Mononuclear cell (primary cell): ENCODE measurements around the gene OTOG. TPM values are rescaled to one million over a fixed set of nuclear protein-coding genes. Genes with fewer than 3 reads are reported as not detected.

Experiments
- H3K27me3 ChIP-seq: 2 replicates; pipeline ENCODE4 v1.6.0; 2011; ENCODE audit warnings: low read length, control low read depth; ENCODE audit not compliant: insufficient read depth
- H3K4me1 ChIP-seq: 2 replicates; pipeline ENCODE4 v1.5.1; 2011; ENCODE audit warnings: mild to moderate bottlenecking, low read length, control low read depth; ENCODE audit not compliant: insufficient read depth
- H3K4me3 ChIP-seq: 2 replicates; pipeline ENCODE4 v1.5.1; 2011; ENCODE audit warnings: mild to moderate bottlenecking, low read length, moderate library complexity
- H3K9me3 ChIP-seq: 2 replicates; pipeline ENCODE4 v1.5.1; 2011; ENCODE audit warnings: low read depth, mild to moderate bottlenecking, control low read depth, low read length
- total RNA-seq: library from RNA; depleted of rRNA; stranded (reverse); fragments of >200 nt; gene quantifications from one replicate; pipeline ENCODE4 v1.2.3, GENCODE V29; 2012

OTOG gene
- total RNA-seq, 1 donor = not detected

- Histone ChIP-seq H3K4me3 (no peak overlapping the region), H3K4me1 (no peaks in the 10 kb centered on the region), H3K9me3 (no peaks in the 10 kb centered on the region), H3K27me3 (no peaks in the 10 kb centered on the region)
These were observed 93.6 kb downstream of the OTOG start for GRCh38 chr11:17640493-17641164.

- Histone ChIP-seq H3K9me3 (no peaks in the 10 kb centered on the region), H3K27me3 (no peaks in the 10 kb centered on the region), H3K4me3 (no peak overlapping the region), H3K4me1 (no peaks in the 10 kb centered on the region)
These were observed 94.8 kb downstream of the OTOG start for GRCh38 chr11:17641792-17642350.

GRCh38 chr11:17642370-17642769 is 95.3 kb downstream of the OTOG start:
- H3K27me3 ChIP-seq = no peaks in the 10 kb centered on the region

GRCh38 chr11:17642980-17643379 is 95.9 kb downstream of the OTOG start:
- Histone ChIP-seq H3K27me3 (no peaks in the 10 kb centered on the region), H3K9me3 (no peaks in the 10 kb centered on the region), H3K4me3 (no peak overlapping the region), H3K4me1 (no peaks in the 10 kb centered on the region)

More at GRCh38 chr11:17642370-17642769, 95.3 kb downstream of the OTOG start:
- H3K4me3 ChIP-seq = no peak overlapping the region
- no peaks in the 10 kb centered on the region for H3K4me1 ChIP-seq
- no peaks in the 10 kb centered on the region for H3K9me3 ChIP-seq

- Histone ChIP-seq H3K9me3 (no peaks in the 10 kb centered on the region), H3K4me3 (no peak overlapping the region), H3K4me1 (no peaks in the 10 kb centered on the region), H3K27me3 (no peaks in the 10 kb centered on the region)
These were observed 96.7 kb downstream of the OTOG start for GRCh38 chr11:17643506-17644405.

GRCh38 chr11:17645190-17645970 is 98.3 kb downstream of the OTOG start:
- no peaks in the 10 kb centered on the region for H3K9me3 ChIP-seq
- no peak overlapping the region for H3K4me3 ChIP-seq
- H3K4me1 ChIP-seq = no peaks in the 10 kb centered on the region
- no peaks in the 10 kb centered on the region for H3K27me3 ChIP-seq

- H3K4me3 ChIP-seq = no peak overlapping the region
- no peaks in the 10 kb centered on the region for H3K9me3 ChIP-seq
- no peaks in the 10 kb centered on the region for H3K4me1 ChIP-seq
- no peaks in the 10 kb centered on the region for H3K27me3 ChIP-seq
These were observed 99.5 kb downstream of the OTOG start for GRCh38 chr11:17646451-17647145.

- no peaks in the 10 kb centered on the region for H3K4me1 ChIP-seq
- H3K9me3 ChIP-seq = no peaks in the 10 kb centered on the region
- H3K27me3 ChIP-seq = no peaks in the 10 kb centered on the region
- no peak overlapping the region for H3K4me3 ChIP-seq
These were observed 101.5 kb downstream of the OTOG start for GRCh38 chr11:17648528-17648927.

- Histone ChIP-seq H3K27me3 (no peaks in the 10 kb centered on the region), H3K9me3 (no peaks in the 10 kb centered on the region), H3K4me1 (no peaks in the 10 kb centered on the region), H3K4me3 (no peak overlapping the region)
These were observed 102.2 kb downstream of the OTOG start for GRCh38 chr11:17649261-17649660.

GRCh38 chr11:17649696-17650095 is 102.6 kb downstream of the OTOG start:
- no peaks in the 10 kb centered on the region for H3K4me1 ChIP-seq
- no peak overlapping the region for H3K4me3 ChIP-seq
- no peaks in the 10 kb centered on the region for H3K9me3 ChIP-seq
- H3K27me3 ChIP-seq = no peaks in the 10 kb centered on the region

GRCh38 chr11:17650127-17650911 is 103.3 kb downstream of the OTOG start:
- Histone ChIP-seq H3K4me3 (no peak overlapping the region), H3K4me1 (no peaks in the 10 kb centered on the region), H3K9me3 (peaks cover 3% of the 10 kb centered on the region), H3K27me3 (no peaks in the 10 kb centered on the region)

GRCh38 chr11:17651061-17651460 is 104.0 kb downstream of the OTOG start:
- Histone ChIP-seq H3K4me3 (no peak overlapping the region), H3K9me3 (peaks cover 7% of the 10 kb centered on the region), H3K4me1 (no peaks in the 10 kb centered on the region), H3K27me3 (no peaks in the 10 kb centered on the region)

GRCh38 chr11:17651681-17652080 is 104.6 kb downstream of the OTOG start:
- Histone ChIP-seq H3K27me3 (no peaks in the 10 kb centered on the region), H3K4me3 (no peak overlapping the region), H3K9me3 (peaks cover 7% of the 10 kb centered on the region), H3K4me1 (no peaks in the 10 kb centered on the region)

- Histone ChIP-seq H3K4me1 (no peaks in the 10 kb centered on the region), H3K9me3 (peaks cover 7% of the 10 kb centered on the region), H3K27me3 (no peaks in the 10 kb centered on the region), H3K4me3 (no peak overlapping the region)
These were observed 105.5 kb downstream of the OTOG start for GRCh38 chr11:17652556-17652955.
